HG02884 (cell line): ENCODE measurements around the gene RHEX.

ENCODE experiments used
- ATAC-seq: cut with Tn5 transposase; IDR thresholded peaks from one replicate; pipeline ENCODE4 v1.9.1; 2021; ENCODE audit warnings: mild to moderate bottlenecking, moderate library complexity; ENCODE audit not compliant: unreplicated experiment

Gene RHEX

GRCh38 chr1:206083750-206084149 is 30.8 kb downstream of the RHEX start:
- ATAC-seq = no peak

- ATAC-seq = no peak
Observed at GRCh38 chr1:206087091-206087490, 34.1 kb downstream of the RHEX start.

GRCh38 chr1:206089341-206089740 is 36.4 kb downstream of the RHEX start:
- ATAC-seq = no peak

- no peak for ATAC-seq
Observed at GRCh38 chr1:206094024-206094423, 41.1 kb downstream of the RHEX start.

- ATAC-seq = no peak
Observed at GRCh38 chr1:206097381-206097780, 44.4 kb downstream of the RHEX start.

GRCh38 chr1:206098242-206098919 is 45.4 kb downstream of the RHEX start:
- ATAC-seq = no peak

GRCh38 chr1:206100226-206100815 is 47.3 kb downstream of the RHEX start:
- no peak for ATAC-seq

GRCh38 chr1:206101351-206102045 is 48.5 kb downstream of the RHEX start:
- no peak for ATAC-seq

GRCh38 chr1:206102292-206102936 is 49.4 kb downstream of the RHEX start:
- ATAC-seq = no peak

- ATAC-seq = no peak
Observed at GRCh38 chr1:206103979-206104378, 51.0 kb downstream of the RHEX start.

- ATAC-seq = no peak
Observed at GRCh38 chr1:206105464-206105995, 52.6 kb downstream of the RHEX start.

GRCh38 chr1:206106328-206107167 is 53.6 kb downstream of the RHEX start:
- no peak for ATAC-seq

- no peak for ATAC-seq
Observed at GRCh38 chr1:206107168-206107544, 54.2 kb downstream of the RHEX start.

GRCh38 chr1:206108635-206109034 is 55.7 kb downstream of the RHEX start:
- no peak for ATAC-seq

GRCh38 chr1:206109718-206110117 is 56.7 kb downstream of the RHEX start:
- ATAC-seq = no peak

- ATAC-seq = no peak
Observed at GRCh38 chr1:206110161-206110560, 57.2 kb downstream of the RHEX start.

GRCh38 chr1:206110820-206111219 is 57.8 kb downstream of the RHEX start:
- ATAC-seq = no peak

- no peak for ATAC-seq
Observed at GRCh38 chr1:206111271-206111927, 58.4 kb downstream of the RHEX start.

- no peak for ATAC-seq
Observed at GRCh38 chr1:206112600-206113301, 59.8 kb downstream of the RHEX start.
